Measurements from ENCODE around the gene CIRBP.

Gene CIRBP

GRCh38 chr19:1307320-1307719 lies 38.2 kb downstream of the CIRBP start:
- in situ Hi-C loops (cut with HindIII; ENCODE audit: low sequenced_read_pairs), result no loop called here
- no peak overlapping the region for H3K4me3 ChIP-seq (ENCODE audit: low read depth, low read length)
- TF ChIP-seq CTCF (IDR thresholded peaks at IDR 0.05; ENCODE audit: low read depth, low read length, missing control alignments), result no peak
- no peak for DNase-seq (ENCODE audit: low read depth)

GRCh38 chr19:1307755-1308303 lies 38.7 kb downstream of the CIRBP start:
- H3K4me3 ChIP-seq (ENCODE audit: low read depth, low read length), result no peak overlapping the region
- no peak for DNase-seq (ENCODE audit: low read depth)
- no peak for TF ChIP-seq CTCF (IDR thresholded peaks at IDR 0.05; ENCODE audit: low read depth, low read length, missing control alignments)
- in situ Hi-C loops (cut with HindIII; ENCODE audit: low sequenced_read_pairs), result no loop called here

GRCh38 chr19:1308718-1309117 lies 39.6 kb downstream of the CIRBP start:
- DNase-seq (ENCODE audit: low read depth), result no peak
- H3K4me3 ChIP-seq (ENCODE audit: low read depth, low read length), result no peak overlapping the region
- in situ Hi-C loops (cut with HindIII; ENCODE audit: low sequenced_read_pairs), result no loop called here
- TF ChIP-seq CTCF (IDR thresholded peaks at IDR 0.05; ENCODE audit: low read depth, low read length, missing control alignments), result no peak

GRCh38 chr19:1309977-1310852 lies 41.1 kb downstream of the CIRBP start:
- no peak overlapping the region for H3K4me3 ChIP-seq (ENCODE audit: low read depth, low read length)
- TF ChIP-seq CTCF (IDR thresholded peaks at IDR 0.05; ENCODE audit: low read depth, low read length, missing control alignments), result no peak
- DNase-seq (ENCODE audit: low read depth), result no peak
- in situ Hi-C loops (cut with HindIII; ENCODE audit: low sequenced_read_pairs), result no loop called here

GRCh38 chr19:1310853-1311180 lies 41.7 kb downstream of the CIRBP start:
- no peak for DNase-seq (ENCODE audit: low read depth)
- TF ChIP-seq CTCF (IDR thresholded peaks at IDR 0.05; ENCODE audit: low read depth, low read length, missing control alignments), result no peak
- in situ Hi-C loops (cut with HindIII; ENCODE audit: low sequenced_read_pairs), result no loop called here
- H3K4me3 ChIP-seq (ENCODE audit: low read depth, low read length), result no peak overlapping the region

- H3K4me3 ChIP-seq (ENCODE audit: low read depth, low read length), result no peak overlapping the region
- in situ Hi-C loops (cut with HindIII; ENCODE audit: low sequenced_read_pairs), result no loop called here
- no peak for DNase-seq (ENCODE audit: low read depth)
- TF ChIP-seq CTCF (IDR thresholded peaks at IDR 0.05; ENCODE audit: low read depth, low read length, missing control alignments), result no peak
Measured at GRCh38 chr19:1311543-1312091, 42.5 kb downstream of the CIRBP start.
